ENCODE results near the gene RERE.

DNA sequence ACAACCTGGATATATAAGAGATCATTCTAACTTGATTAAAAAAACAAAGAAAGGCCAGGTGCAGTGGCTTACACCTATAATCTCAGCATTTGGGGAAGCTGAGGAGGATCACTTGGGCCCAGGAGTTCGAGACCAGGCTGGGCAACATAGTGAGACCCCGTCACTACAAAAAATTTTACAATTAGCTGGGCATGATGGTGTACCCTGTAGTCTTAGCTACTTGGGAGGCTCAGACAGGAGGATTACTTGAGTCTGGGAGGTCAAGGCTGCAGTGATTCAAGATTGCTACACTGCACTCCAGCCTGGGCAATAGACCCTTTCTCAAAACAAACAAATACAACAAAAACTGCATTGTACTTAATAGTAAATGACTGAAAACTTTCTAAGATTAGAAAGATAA, 330.2 kb downstream of the RERE start:
- TF ChIP-seq, protein P1, sequence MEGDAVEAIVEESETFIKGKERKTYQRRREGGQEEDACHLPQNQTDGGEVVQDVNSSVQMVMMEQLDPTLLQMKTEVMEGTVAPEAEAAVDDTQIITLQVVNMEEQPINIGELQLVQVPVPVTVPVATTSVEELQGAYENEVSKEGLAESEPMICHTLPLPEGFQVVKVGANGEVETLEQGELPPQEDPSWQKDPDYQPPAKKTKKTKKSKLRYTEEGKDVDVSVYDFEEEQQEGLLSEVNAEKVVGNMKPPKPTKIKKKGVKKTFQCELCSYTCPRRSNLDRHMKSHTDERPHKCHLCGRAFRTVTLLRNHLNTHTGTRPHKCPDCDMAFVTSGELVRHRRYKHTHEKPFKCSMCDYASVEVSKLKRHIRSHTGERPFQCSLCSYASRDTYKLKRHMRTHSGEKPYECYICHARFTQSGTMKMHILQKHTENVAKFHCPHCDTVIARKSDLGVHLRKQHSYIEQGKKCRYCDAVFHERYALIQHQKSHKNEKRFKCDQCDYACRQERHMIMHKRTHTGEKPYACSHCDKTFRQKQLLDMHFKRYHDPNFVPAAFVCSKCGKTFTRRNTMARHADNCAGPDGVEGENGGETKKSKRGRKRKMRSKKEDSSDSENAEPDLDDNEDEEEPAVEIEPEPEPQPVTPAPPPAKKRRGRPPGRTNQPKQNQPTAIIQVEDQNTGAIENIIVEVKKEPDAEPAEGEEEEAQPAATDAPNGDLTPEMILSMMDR (IDR thresholded peaks at IDR 0.05): no peak
- TF ChIP-seq POLR2A (IDR thresholded peaks at IDR 0.05): no peak

Measured in thyroid gland (tissue), 4 donors.